GM10266 (cell line): ENCODE results near the gene MED31.

Source experiments
- DNase-seq: peaks from one replicate; pipeline ENCODE4 v3.0.0; 2012; ENCODE audit errors: extremely low spot score
- CTCF ChIP-seq: IDR thresholded peaks from 2 replicates; pipeline ENCODE4 v1.5.1; 2012; ENCODE audit warnings: mild to moderate bottlenecking, low read depth; ENCODE audit not compliant: control insufficient read depth, insufficient read depth; ENCODE audit errors: missing control alignments

Gene MED31

DNA sequence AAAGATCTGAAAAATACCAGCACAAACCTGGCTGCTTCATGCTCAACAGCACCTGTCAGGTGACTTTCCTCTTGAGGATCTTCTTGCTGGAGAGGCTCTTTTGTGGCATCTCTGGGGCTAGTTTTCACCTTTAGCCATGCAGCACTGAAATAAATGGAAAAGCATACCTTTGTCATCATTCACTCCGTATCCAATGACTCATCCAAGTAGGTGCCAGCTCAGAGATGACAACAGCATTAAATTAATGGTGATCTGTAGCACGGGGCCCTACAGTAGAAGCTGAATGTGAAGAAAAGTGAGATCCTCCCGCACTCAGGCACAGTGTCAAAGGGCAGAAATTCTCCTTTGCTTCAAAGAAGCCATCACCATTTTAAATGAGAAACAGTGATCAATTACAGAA is 43.1 kb downstream of the MED31 start:
- TF ChIP-seq CTCF = no peak

DNA sequence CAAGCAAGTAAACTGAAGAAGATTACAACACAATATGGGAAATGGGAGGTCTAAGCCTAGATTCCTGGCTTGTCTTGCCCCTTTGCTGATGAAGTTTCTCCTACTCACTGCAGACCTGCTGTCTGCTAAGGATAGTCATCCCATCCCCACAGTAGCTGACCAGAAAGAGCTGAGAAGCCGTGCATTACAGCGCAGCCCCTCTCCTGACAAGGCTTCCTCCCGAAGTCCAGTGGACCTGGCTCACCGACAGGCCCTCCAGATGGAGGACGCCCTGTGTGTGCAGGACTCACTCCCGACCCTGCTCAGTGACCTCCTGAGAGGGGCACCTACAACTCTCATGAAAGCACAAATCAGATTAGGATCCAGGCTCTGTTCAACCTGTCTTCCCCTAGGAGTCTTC is 46.3 kb downstream of the MED31 start:
- DNase-seq = no peak
- TF ChIP-seq CTCF = no peak

More for the DNA sequence above, 43.1 kb downstream of the MED31 start:
- no peak for DNase-seq

- no peak for DNase-seq
- no peak for TF ChIP-seq CTCF
Measured at GRCh38 chr17:6603744-6604325, 47.6 kb downstream of the MED31 start.

DNA sequence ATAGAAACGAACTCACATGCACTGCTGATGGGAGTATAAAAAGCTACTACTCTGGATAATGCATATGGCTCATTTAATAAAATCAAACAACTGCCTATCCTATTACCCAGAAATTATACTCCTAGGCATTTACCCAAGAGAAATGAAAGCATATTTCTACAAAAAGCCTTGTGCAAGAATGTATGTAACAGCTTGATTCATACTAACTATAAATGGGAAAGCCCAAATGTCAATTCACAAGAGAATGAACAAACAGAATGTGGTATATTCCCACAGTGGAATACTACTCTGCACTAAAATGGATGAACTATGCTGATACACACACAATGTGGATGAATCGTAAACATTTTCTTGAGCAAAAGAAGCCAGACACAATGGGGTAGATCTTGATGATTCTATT is 49.3 kb downstream of the MED31 start:
- no peak for DNase-seq
- TF ChIP-seq CTCF = no peak

DNA sequence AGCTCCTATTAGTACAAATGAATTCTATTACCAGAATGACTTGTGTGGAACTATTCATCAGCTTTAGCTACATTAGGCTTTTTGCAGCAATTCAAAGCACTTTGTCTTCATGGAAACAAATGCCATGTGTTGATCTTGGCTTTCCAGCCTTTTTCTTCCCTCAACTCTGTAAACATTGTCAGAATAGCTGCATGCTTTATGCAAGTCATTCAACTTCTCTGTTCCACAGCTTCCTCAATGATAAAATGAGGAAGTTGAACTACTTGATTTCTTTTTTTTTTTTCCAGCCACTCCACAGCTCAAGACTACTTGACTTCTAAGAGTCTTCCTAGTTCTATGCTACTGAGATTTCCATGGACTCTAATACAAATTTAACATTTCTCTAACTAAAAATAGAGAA is 52.0 kb downstream of the MED31 start:
- TF ChIP-seq CTCF = no peak
- no peak for DNase-seq

GRCh38 chr17:6597727-6598126 is 53.7 kb downstream of the MED31 start:
- no peak for TF ChIP-seq CTCF
- no peak for DNase-seq

GRCh38 chr17:6596941-6597340 is 54.5 kb downstream of the MED31 start:
- no peak for TF ChIP-seq CTCF
- DNase-seq = no peak
